HG03095 (cell line): ENCODE data around the gene SLC5A5.
"Not testable (repeated sequence)": the region's sequence is repeated elsewhere in the genome, so short reads cannot be mapped to it uniquely, and the experiment has no call there.

Source experiments
- ATAC-seq: cut with Tn5 transposase; IDR thresholded peaks from one replicate; pipeline ENCODE4 v1.9.1; 2021; ENCODE audit warnings: moderate library complexity; ENCODE audit not compliant: unreplicated experiment

The SLC5A5 gene

GRCh38 chr19:17871032-17871877 is 490 bp upstream of the SLC5A5 start:
- no peak for ATAC-seq

GRCh38 chr19:17872251-17873001 is 681 bp downstream of the SLC5A5 start:
- ATAC-seq = no peak

GRCh38 chr19:17873786-17874757 is 2.3 kb downstream of the SLC5A5 start:
- no peak for ATAC-seq

GRCh38 chr19:17874758-17875135 is 3.0 kb downstream of the SLC5A5 start:
- ATAC-seq = no peak

GRCh38 chr19:17877696-17878095 is 6.0 kb downstream of the SLC5A5 start:
- ATAC-seq = no peak

GRCh38 chr19:17879466-17879865 is 7.7 kb downstream of the SLC5A5 start:
- ATAC-seq = no peak

GRCh38 chr19:17881701-17882100 is 10.0 kb downstream of the SLC5A5 start:
- ATAC-seq = no peak

- ATAC-seq = no peak
These were observed 12.1 kb downstream of the SLC5A5 start for GRCh38 chr19:17883627-17884410.

- no peak for ATAC-seq
These were observed 14.8 kb downstream of the SLC5A5 start for GRCh38 chr19:17886515-17886914.

GRCh38 chr19:17887221-17887620 is 15.5 kb downstream of the SLC5A5 start:
- ATAC-seq = not testable (repeated sequence)

GRCh38 chr19:17888260-17888659 is 16.5 kb downstream of the SLC5A5 start:
- ATAC-seq = no peak

- ATAC-seq = no peak
These were observed 18.0 kb downstream of the SLC5A5 start for GRCh38 chr19:17889609-17890214.

GRCh38 chr19:17893766-17894165 is 22.0 kb downstream of the SLC5A5 start:
- no peak for ATAC-seq

- no peak for ATAC-seq
These were observed 31.0 kb downstream of the SLC5A5 start for GRCh38 chr19:17902701-17903100.

GRCh38 chr19:17908244-17908643 is 36.5 kb downstream of the SLC5A5 start:
- no peak for ATAC-seq

- no peak for ATAC-seq
These were observed 37.4 kb downstream of the SLC5A5 start for GRCh38 chr19:17909003-17909732.

GRCh38 chr19:17910791-17911360 is 39.1 kb downstream of the SLC5A5 start:
- ATAC-seq = no peak

- ATAC-seq = no peak
These were observed 44.3 kb downstream of the SLC5A5 start for GRCh38 chr19:17915940-17916593.
